Cardiac ventricle fibroblast (primary cell): ENCODE measurements around the gene SH3GLB1. TPM values are rescaled to one million over a fixed set of nuclear protein-coding genes. Genes with fewer than 3 reads are reported as not detected.

Source experiments
- total RNA-seq: library from RNA; depleted of rRNA; stranded (reverse); fragments of >200 nt; gene quantifications from 2 replicates; pipeline ENCODE4 v1.2.3, GENCODE V29; 2015

SH3GLB1 gene
- 62.8 and 96.1 TPM in 2 replicates for total RNA-seq

GRCh38 chr1:86704458-86704971, at the start of gene SH3GLB1:
TSS of gene SH3GLB1 (plus strand) at chr1:86704576. CDS start at chr1:86704900, 324 bp downstream.

Other genes starting within 250 kb of the SH3GLB1 start
- gene CLCA1, start 235.6 kb upstream of the SH3GLB1 start, total RNA-seq: not detected in 2 replicates
- gene CLCA4, start 157.5 kb upstream of the SH3GLB1 start, total RNA-seq: not detected in 2 replicates
- gene SELENOF, start 209.6 kb downstream of the SH3GLB1 start, total RNA-seq: 213 and 237 TPM in 2 replicates
- gene HS2ST1, start 210.1 kb downstream of the SH3GLB1 start, total RNA-seq: 24.4 and 27.0 TPM in 2 replicates